Spleen (tissue), 7 donors: ENCODE results near the gene CREM.

Experiments
- CTCF ChIP-seq, 11 experiments: fragments of 200-600 bp in 7 of 11; fragments of 450-650 bp in 4 of 11; sonication (generic) in 4 of 11; IDR thresholded peaks in 8 of 11; conservative IDR thresholded peaks in 3 of 11; 1 replicate in 7 of 11; 2 replicates in 4 of 11; pipeline versions ENCODE4 v1.4.0 to v1.8.0; 2016 to 2021; ENCODE audit warnings: antibody characterized with exemption in 11 of 11, inconsistent platforms in 4 of 11, mild to moderate bottlenecking in 1 of 11
- POLR2A ChIP-seq, 3 donors: fragments of 450-650 bp; IDR thresholded peaks; one replicate each; pipeline ENCODE4 v1.5.1; 2017; ENCODE audit warnings: antibody characterized with exemption in 3 of 3, mild to moderate bottlenecking in 1 of 3
- donor health status: DM: no; HTN: no; CAD: no; lungs with moderate emphysema.
- donor health status: DM: no; HTN: no; CAD: no.
- donor health status: DM: no; HTN: no; CAD: no.

GRCh38 chr10:35161906-35162305, 35.3 kb downstream of the CREM start:
- TF ChIP-seq POLR2A (IDR thresholded peaks at IDR 0.05) (no peak), CTCF (IDR thresholded peaks at IDR 0.05 in 8 of 11, conservative IDR thresholded peaks at IDR 0.05 in 3 of 11) (no peak)
